ENCODE data around the gene GNA12.
"Not testable (repeated sequence)": the region's sequence is repeated elsewhere in the genome, so short reads cannot be mapped to it uniquely, and the experiment has no call there.

DNA sequence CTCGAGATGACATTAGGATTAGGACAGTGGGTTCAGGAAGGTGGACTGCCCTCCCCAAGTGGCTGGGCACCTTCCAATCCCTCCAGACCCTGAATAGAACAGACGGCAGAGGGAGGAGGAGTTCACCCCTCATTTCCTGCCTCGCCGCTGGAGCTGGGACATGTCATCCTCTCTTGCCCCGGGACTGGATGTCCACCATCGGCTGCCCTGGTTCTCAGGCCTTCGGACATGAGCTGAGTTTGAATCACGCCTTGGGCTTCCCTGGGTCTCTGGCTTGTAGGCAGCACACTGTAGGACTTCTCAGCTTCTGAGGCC lies 150.0 kb downstream of the GNA12 start:
- TF ChIP-seq CTCF (IDR thresholded peaks at IDR 0.05; ENCODE audit: insufficient read depth, low read length, poor library complexity, severe bottlenecking); EZH2phosphoT487 (conservative IDR thresholded peaks at IDR 0.05; ENCODE audit: low read length): not testable (repeated sequence)

Measured in SU-DHL-6 (cell line).